ENCODE results near the gene SNRPN.
A peak's percentile ranks its signal among the peaks of the same experiment; 100 is the strongest.

SNRPN gene

DNA sequence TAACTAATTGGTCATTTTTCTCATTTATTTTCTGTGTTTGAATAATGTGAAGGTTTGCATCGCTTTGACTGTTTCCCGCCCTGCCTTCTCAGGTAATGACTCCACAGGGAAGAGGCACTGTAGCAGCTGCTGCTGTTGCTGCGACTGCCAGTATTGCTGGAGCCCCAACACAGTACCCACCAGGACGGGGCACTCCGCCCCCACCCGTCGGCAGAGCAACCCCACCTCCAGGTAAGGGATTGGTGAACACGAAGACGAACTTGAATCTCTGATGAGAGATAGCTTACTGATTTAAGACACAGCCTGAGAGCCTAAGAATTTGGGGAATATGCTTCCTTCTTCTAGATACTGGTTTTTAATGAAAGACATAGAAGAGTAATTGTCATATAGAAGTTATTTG, 22.9 kb downstream of the SNRPN start:
- Histone ChIP-seq H3K36me3 (ENCODE audit: low read depth) (peaks cover 97% of the 10 kb centered on the region), H3K4me3 (ENCODE audit: severe bottlenecking) (no peak overlapping the region), H3K9me3 (ENCODE audit: severe bottlenecking) (no peaks in the 10 kb centered on the region), H3K4me1 (ENCODE audit: insufficient read depth, poor library complexity, severe bottlenecking) (no peaks in the 10 kb centered on the region), H3K27me3 (ENCODE audit: insufficient read depth, poor library complexity, severe bottlenecking) (no peaks in the 10 kb centered on the region), H3K27ac (ENCODE audit: poor library complexity, severe bottlenecking) (no peak overlapping the region)
- no peak for DNase-seq (ENCODE audit: low spot score)
- ATAC-seq (ENCODE audit: low read depth) = no peak
- TF ChIP-seq, protein P1, sequence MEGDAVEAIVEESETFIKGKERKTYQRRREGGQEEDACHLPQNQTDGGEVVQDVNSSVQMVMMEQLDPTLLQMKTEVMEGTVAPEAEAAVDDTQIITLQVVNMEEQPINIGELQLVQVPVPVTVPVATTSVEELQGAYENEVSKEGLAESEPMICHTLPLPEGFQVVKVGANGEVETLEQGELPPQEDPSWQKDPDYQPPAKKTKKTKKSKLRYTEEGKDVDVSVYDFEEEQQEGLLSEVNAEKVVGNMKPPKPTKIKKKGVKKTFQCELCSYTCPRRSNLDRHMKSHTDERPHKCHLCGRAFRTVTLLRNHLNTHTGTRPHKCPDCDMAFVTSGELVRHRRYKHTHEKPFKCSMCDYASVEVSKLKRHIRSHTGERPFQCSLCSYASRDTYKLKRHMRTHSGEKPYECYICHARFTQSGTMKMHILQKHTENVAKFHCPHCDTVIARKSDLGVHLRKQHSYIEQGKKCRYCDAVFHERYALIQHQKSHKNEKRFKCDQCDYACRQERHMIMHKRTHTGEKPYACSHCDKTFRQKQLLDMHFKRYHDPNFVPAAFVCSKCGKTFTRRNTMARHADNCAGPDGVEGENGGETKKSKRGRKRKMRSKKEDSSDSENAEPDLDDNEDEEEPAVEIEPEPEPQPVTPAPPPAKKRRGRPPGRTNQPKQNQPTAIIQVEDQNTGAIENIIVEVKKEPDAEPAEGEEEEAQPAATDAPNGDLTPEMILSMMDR (IDR thresholded peaks at IDR 0.05; ENCODE audit: poor library complexity, severe bottlenecking) = no peak

DNA sequence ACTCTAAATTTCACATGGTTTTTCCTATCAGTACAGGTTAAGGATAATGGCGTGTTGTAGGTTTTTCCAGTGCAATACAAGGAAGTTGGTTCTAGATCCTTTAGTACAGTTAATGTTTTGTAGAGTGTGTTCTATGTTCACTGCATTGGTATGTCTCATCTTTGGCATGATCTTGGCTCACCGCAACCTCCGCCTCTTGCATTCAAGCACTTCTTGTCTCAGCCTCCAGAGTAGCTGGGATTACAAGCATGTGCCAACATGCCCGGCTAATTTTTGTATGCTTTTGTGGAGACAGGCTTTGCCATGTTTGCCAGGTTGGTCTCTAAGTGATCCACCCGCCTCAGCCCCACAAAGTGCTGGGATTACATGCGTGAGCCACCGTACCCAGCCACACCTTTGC, 30.4 kb downstream of the SNRPN start:
- no peak overlapping the region for H3K27ac ChIP-seq (ENCODE audit: poor library complexity, severe bottlenecking)
- DNase-seq (ENCODE audit: low spot score) (no peak), ATAC-seq (ENCODE audit: low read depth) (peak; percentile 73)
- H3K4me1 ChIP-seq (ENCODE audit: insufficient read depth, poor library complexity, severe bottlenecking) = no peaks in the 10 kb centered on the region
- H3K27me3 ChIP-seq (ENCODE audit: insufficient read depth, poor library complexity, severe bottlenecking) = no peaks in the 10 kb centered on the region
- TF ChIP-seq, protein P1 (IDR thresholded peaks at IDR 0.05; ENCODE audit: poor library complexity, severe bottlenecking) = no peak
- peaks cover 73% of the 10 kb centered on the region for H3K36me3 ChIP-seq (ENCODE audit: low read depth)
- H3K4me3 ChIP-seq (ENCODE audit: severe bottlenecking) = no peak overlapping the region
- no peaks in the 10 kb centered on the region for H3K9me3 ChIP-seq (ENCODE audit: severe bottlenecking)

DNA sequence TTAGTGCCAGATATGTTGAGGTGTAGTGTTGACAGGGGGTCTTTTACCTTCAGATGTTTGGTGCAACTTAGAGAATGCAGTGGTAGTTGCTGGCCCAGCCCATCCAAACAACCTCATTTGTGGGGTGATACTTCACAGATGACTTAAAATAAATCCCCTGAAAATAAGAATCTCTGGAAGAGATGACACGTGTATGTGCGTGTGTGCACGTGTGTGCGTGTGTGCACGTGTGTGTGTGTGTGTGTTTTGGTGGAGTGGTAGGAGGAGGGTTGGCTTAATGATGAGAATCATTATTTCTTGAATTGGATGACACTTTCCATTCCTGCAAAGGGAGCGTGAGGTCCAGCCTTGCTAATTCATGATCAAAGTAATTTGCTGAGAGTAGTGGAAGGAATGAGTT, 31.9 kb downstream of the SNRPN start:
- Histone ChIP-seq H3K9me3 (ENCODE audit: severe bottlenecking) (no peaks in the 10 kb centered on the region), H3K27ac (ENCODE audit: poor library complexity, severe bottlenecking) (no peak overlapping the region), H3K4me3 (ENCODE audit: severe bottlenecking) (no peak overlapping the region), H3K27me3 (ENCODE audit: insufficient read depth, poor library complexity, severe bottlenecking) (no peaks in the 10 kb centered on the region), H3K4me1 (ENCODE audit: insufficient read depth, poor library complexity, severe bottlenecking) (no peaks in the 10 kb centered on the region), H3K36me3 (ENCODE audit: low read depth) (peaks cover 64% of the 10 kb centered on the region)
- DNase-seq (ENCODE audit: low spot score) (no peak), ATAC-seq (ENCODE audit: low read depth) (no peak)
- TF ChIP-seq, protein P1 (IDR thresholded peaks at IDR 0.05; ENCODE audit: poor library complexity, severe bottlenecking) = no peak

DNA sequence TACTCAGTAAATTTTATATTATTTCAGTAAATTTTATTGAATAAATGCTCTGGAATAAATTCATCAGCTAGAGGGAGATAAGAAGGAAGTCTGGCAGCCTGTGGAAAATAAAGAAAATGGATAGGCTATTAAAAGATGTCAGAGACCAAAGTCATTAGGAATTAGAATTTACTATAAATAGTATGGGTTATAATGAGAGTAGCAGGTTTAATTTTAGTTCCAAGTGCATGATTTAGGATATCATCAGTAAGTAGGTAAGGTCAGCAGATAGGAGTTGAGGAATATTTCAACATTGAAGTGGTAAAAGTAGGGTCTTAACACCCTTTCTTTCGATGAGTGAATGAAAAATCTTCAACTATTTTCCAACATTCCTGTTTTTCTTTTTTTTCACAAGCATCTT, 64.6 kb downstream of the SNRPN start:
- ATAC-seq (ENCODE audit: low read depth) (no peak), DNase-seq (ENCODE audit: low spot score) (no peak)
- Histone ChIP-seq H3K27ac (ENCODE audit: poor library complexity, severe bottlenecking) (no peak overlapping the region), H3K27me3 (ENCODE audit: insufficient read depth, poor library complexity, severe bottlenecking) (no peaks in the 10 kb centered on the region), H3K9me3 (ENCODE audit: severe bottlenecking) (no peaks in the 10 kb centered on the region), H3K4me1 (ENCODE audit: insufficient read depth, poor library complexity, severe bottlenecking) (no peaks in the 10 kb centered on the region), H3K36me3 (ENCODE audit: low read depth) (peaks cover 32% of the 10 kb centered on the region), H3K4me3 (ENCODE audit: severe bottlenecking) (no peak overlapping the region)
- TF ChIP-seq, protein P1 (IDR thresholded peaks at IDR 0.05; ENCODE audit: poor library complexity, severe bottlenecking) = no peak

DNA sequence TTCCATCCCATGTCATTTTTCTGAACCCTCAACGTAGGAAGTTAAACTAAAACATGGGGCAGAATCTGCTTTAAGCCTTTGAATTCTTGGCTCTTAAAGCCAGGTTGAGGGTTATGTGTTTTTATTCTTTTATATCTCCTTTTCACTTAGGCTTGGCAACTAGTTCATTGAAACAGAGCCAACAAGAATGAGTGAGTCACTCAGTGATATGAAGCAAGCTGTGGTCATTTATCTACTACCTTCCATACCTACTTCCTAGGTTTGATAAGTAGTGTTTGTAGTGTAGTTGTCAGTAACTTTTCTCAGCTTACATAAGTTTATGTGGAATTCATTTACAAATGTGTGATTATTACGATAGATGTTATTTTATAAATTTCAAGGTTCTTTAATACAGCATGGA, 67.4 kb downstream of the SNRPN start:
- TF ChIP-seq, protein P1 (IDR thresholded peaks at IDR 0.05; ENCODE audit: poor library complexity, severe bottlenecking) = no peak
- no peaks in the 10 kb centered on the region for H3K27me3 ChIP-seq (ENCODE audit: insufficient read depth, poor library complexity, severe bottlenecking)
- peaks cover 55% of the 10 kb centered on the region for H3K36me3 ChIP-seq (ENCODE audit: low read depth)
- H3K9me3 ChIP-seq (ENCODE audit: severe bottlenecking) = peaks cover 6% of the 10 kb centered on the region
- H3K27ac ChIP-seq (ENCODE audit: poor library complexity, severe bottlenecking) = no peak overlapping the region
- no peak overlapping the region for H3K4me3 ChIP-seq (ENCODE audit: severe bottlenecking)
- no peaks in the 10 kb centered on the region for H3K4me1 ChIP-seq (ENCODE audit: insufficient read depth, poor library complexity, severe bottlenecking)
- no peak for DNase-seq (ENCODE audit: low spot score)
- ATAC-seq (ENCODE audit: low read depth) = peak; percentile 35; the same call in 1 of the 3 replicates
